Astrocyte of the cerebellum (primary cell): ENCODE data around the gene DPY19L3.
"Not testable (repeated sequence)": the region's sequence is repeated elsewhere in the genome, so short reads cannot be mapped to it uniquely, and the experiment has no call there.

Experiments used
- DNase-seq: peaks from one replicate; pipeline ENCODE4 v3.0.0-alpha.2; 2011; ENCODE audit warnings: low read depth
- H3K4me3 ChIP-seq: 2 replicates; pipeline ENCODE4 v1.5.1; 2011; ENCODE audit warnings: mild to moderate bottlenecking, low read depth, low read length, moderate library complexity
- CTCF ChIP-seq: IDR thresholded peaks from 2 replicates; pipeline ENCODE4 v1.5.1; 2012; ENCODE audit warnings: low read length, low read depth, moderate library complexity, mild to moderate bottlenecking; ENCODE audit errors: missing control alignments
- in situ Hi-C: cut with HindIII; loops from 2 replicates; pipeline ENCODE4 v1.10.0; 2017; ENCODE audit warnings: low sequenced_read_pairs

DPY19L3 gene

GRCh38 chr19:32416749-32417456 lies 11.3 kb downstream of the DPY19L3 start:
- in situ Hi-C loops = no loop called here
- DNase-seq = peak; percentile 23
- TF ChIP-seq CTCF = no peak
- H3K4me3 ChIP-seq = no peak overlapping the region

GRCh38 chr19:32418155-32418554 lies 12.6 kb downstream of the DPY19L3 start:
- in situ Hi-C loops = no loop called here
- TF ChIP-seq CTCF = no peak
- no peak for DNase-seq
- H3K4me3 ChIP-seq = no peak overlapping the region

- DNase-seq = no peak
- no peak overlapping the region for H3K4me3 ChIP-seq
- in situ Hi-C loops = no loop called here
- no peak for TF ChIP-seq CTCF
Measured at GRCh38 chr19:32421589-32422361, 16.2 kb downstream of the DPY19L3 start.

- in situ Hi-C loops = no loop called here
Measured at GRCh38 chr19:32422435-32422834, 16.9 kb downstream of the DPY19L3 start.

GRCh38 chr19:32423944-32424343 lies 18.4 kb downstream of the DPY19L3 start:
- DNase-seq, in situ Hi-C loops, H3K4me3 ChIP-seq: not testable (repeated sequence)

More at GRCh38 chr19:32422435-32422834, 16.9 kb downstream of the DPY19L3 start:
- no peak for DNase-seq
- no peak for TF ChIP-seq CTCF
- H3K4me3 ChIP-seq = no peak overlapping the region

- in situ Hi-C loops = no loop called here
- no peak overlapping the region for H3K4me3 ChIP-seq
- TF ChIP-seq CTCF = no peak
- DNase-seq = no peak
Measured at GRCh38 chr19:32427536-32427935, 22.0 kb downstream of the DPY19L3 start.

GRCh38 chr19:32436692-32437091 lies 31.1 kb downstream of the DPY19L3 start:
- TF ChIP-seq CTCF = no peak
- no peak for DNase-seq
- H3K4me3 ChIP-seq = no peak overlapping the region
- in situ Hi-C loops = no loop called here
